Measurements from ENCODE around the gene SFI1. TPM values are rescaled to one million over a fixed set of nuclear protein-coding genes. Genes with fewer than 3 reads are reported as not detected.

SFI1 gene
- total and polyA plus RNA-seq, 2 of the 8 experiments (the other 6 are each of a cell fraction or from before 2014, with no cell fraction given): 10.4 to 30.1 TPM

GRCh38 chr22:31627223-31627731, 130.9 kb downstream of the SFI1 start:
- no peak overlapping the region for H3K23ac ChIP-seq (ENCODE audit: insufficient read length)
- H3K79me2 ChIP-seq (ENCODE audit: control insufficient read depth in 1 of 2, insufficient read depth in 2 of 2, low read length in 2 of 2): peaks cover 0 to 71% of the 10 kb centered on the region in 2 experiments; a peak in 2 of 4 replicates
- WGBS, 2 experiments (ENCODE audit: extremely low coverage in 1 of 2, insufficient coverage in 1 of 2, insufficient read length in 1 of 2, insufficient replicate concordance in 2 of 2, low coverage in 1 of 2, low lambda C conversion rate in 2 of 2, missing lambda C conversion rate in 1 of 2): 83% methylated on average over 8 of the region's 8 CpGs; no CpG with 5 or more reads in 1 of the 2 experiments
- 0 out of 2 replicates have a peak overlapping the region, but pooled peaks have one; percentile 39 for H2AK5ac ChIP-seq (ENCODE audit: low read depth, low read length)
- CTCF ChIA-PET (ENCODE audit: partially characterized antibody): interaction anchor here (1.0 to 2.2 kb wide), 7 partner anchors 12 to 343 kb away, joined by 3 to 6 read pairs (median 4); no protein-coding TSS in a partner anchor
- no peak overlapping the region for H3K9ac ChIP-seq (replicated peaks in 1 of 4; ENCODE audit: extremely low read depth in 1 of 4, low read depth in 3 of 4, low read length in 3 of 4)
- no peak overlapping the region; the same call in 1 of the 2 replicates for H2BK5ac ChIP-seq (ENCODE audit: low read depth, low read length)
- DNase-seq (ENCODE audit: low read depth in 1 of 2, low spot score in 2 of 2) (no peak), FAIRE-seq (no peak)
- H3K9me3 ChIP-seq (ENCODE audit: insufficient read depth in 2 of 2, low read depth in 1 of 2, low read length in 1 of 2): no peaks in the 10 kb centered on the region
- H3K14ac ChIP-seq (ENCODE audit: insufficient read length): no peak overlapping the region
- no peak overlapping the region for H3K56ac ChIP-seq (replicated peaks; ENCODE audit: insufficient read length, low read depth, low read length)
- no peak overlapping the region for H2BK15ac ChIP-seq (ENCODE audit: low read length)
- no peak overlapping the region for H4K8ac ChIP-seq (ENCODE audit: extremely low read depth, insufficient read depth, low read length)
- no peak overlapping the region for H4K5ac ChIP-seq (ENCODE audit: insufficient read length, low read depth, low read length)
- H3K4ac ChIP-seq (replicated peaks; ENCODE audit: insufficient read length, low read depth, low read length): no peak overlapping the region
- H2BK120ac ChIP-seq (replicated peaks; ENCODE audit: low read depth, low read length): no peak overlapping the region
- H3K36me3 ChIP-seq (ENCODE audit: control insufficient read depth in 2 of 4, insufficient read depth in 4 of 4, low read length in 3 of 4): no peaks in the 10 kb centered on the region
- no peak overlapping the region for H3K4me2 ChIP-seq (ENCODE audit: insufficient read depth in 1 of 2, low read depth in 2 of 2, low read length in 2 of 2)
- TF ChIP-seq KDM1A (IDR thresholded peaks at IDR 0.05; ENCODE audit: borderline replicate concordance, low read length) (no peak), KDM5A (IDR thresholded peaks at IDR 0.05; ENCODE audit: low read length) (no peak), ZNF274 (IDR thresholded peaks at IDR 0.05; ENCODE audit: borderline replicate concordance, extremely low read depth, low read length) (no peak), CREB1 (IDR thresholded peaks at IDR 0.05) (no peak), TCF12 (IDR thresholded peaks at IDR 0.05; ENCODE audit: low read depth, low read length) (no peak), TAF1 (IDR thresholded peaks at IDR 0.05; ENCODE audit: low read depth, low read length) (no peak), SP2 (IDR thresholded peaks at IDR 0.05; ENCODE audit: low read length) (no peak), SIRT6 (IDR thresholded peaks at IDR 0.05; ENCODE audit: low read length) (no peak), E2F6 (IDR thresholded peaks at IDR 0.05) (no peak), FOSL1 (IDR thresholded peaks at IDR 0.05; ENCODE audit: insufficient read depth, low read depth, low read length) (no peak), EP300 (IDR thresholded peaks at IDR 0.05; ENCODE audit: borderline replicate concordance in 1 of 2, low read depth in 2 of 2, low read length in 2 of 2) (no peak)
- peaks cover 5 to 52% (median 37%) of the 10 kb centered on the region in 4 experiments for H3K4me1 ChIP-seq (replicated peaks in 1 of 4; ENCODE audit: control insufficient read depth in 3 of 4, insufficient read depth in 4 of 4, low read length in 3 of 4)
- H3K27me3 ChIP-seq (replicated peaks in 1 of 4; ENCODE audit: control insufficient read depth in 3 of 4, extremely low read depth in 1 of 4, insufficient read depth in 3 of 4, low read length in 3 of 4): no peaks in the 10 kb centered on the region
- no peak overlapping the region for H3K27ac ChIP-seq (ENCODE audit: low read depth, low read length)
- POLR2A ChIA-PET (ENCODE audit: partially characterized antibody): interaction anchor here (0.7 to 1.8 kb wide), 4 partner anchors 10 to 281 kb away, joined by 3 to 5 read pairs (median 3); partner anchors contain the start of gene PATZ1
- H2BK20ac ChIP-seq (ENCODE audit: low read length): no peak overlapping the region
- peaks cover 14% of the 10 kb centered on the region; the same call in 1 of the 2 replicates for H3K23me2 ChIP-seq (ENCODE audit: low read depth, low read length)
- no peak overlapping the region; the same call in 1 of the 2 replicates for H3K18ac ChIP-seq (ENCODE audit: extremely low read depth, low read length)
- H3K4me3 ChIP-seq (ENCODE audit: extremely low read depth in 1 of 4, insufficient read depth in 2 of 4, low read depth in 3 of 4, low read length in 4 of 4): no peak overlapping the region
- H4K91ac ChIP-seq (replicated peaks; ENCODE audit: insufficient read length, low read length): peak overlapping the region; percentile 60
- no peak overlapping the region for H2BK12ac ChIP-seq (ENCODE audit: low read depth, low read length)
- no peak overlapping the region for H2AFZ ChIP-seq (ENCODE audit: low read length)
- peaks cover 19 to 45% of the 10 kb centered on the region in 2 experiments for H4K20me1 ChIP-seq (replicated peaks in 1 of 2; ENCODE audit: control insufficient read depth in 1 of 2, insufficient read depth in 2 of 2, low read length in 2 of 2)
- peaks cover 48% of the 10 kb centered on the region for H3K79me1 ChIP-seq (ENCODE audit: low read depth, low read length)
